ENCODE measurements around the gene LPCAT3. TPM values are rescaled to one million over a fixed set of nuclear protein-coding genes. Genes with fewer than 3 reads are reported as not detected.

LPCAT3 gene
- total RNA-seq, 1 experiment from 2014 or later, result 45.8 TPM

GRCh38 chr12:6974180-6974579, 44.1 kb downstream of the LPCAT3 start (continued):
- TF ChIP-seq YY1 (IDR thresholded peaks at IDR 0.05; ENCODE audit: extremely low read depth, insufficient replicate concordance, low read depth, low read length), result no peak

- no peak overlapping the region for H2AFZ ChIP-seq (ENCODE audit: low read depth, low read length, poor library complexity, severe bottlenecking)
- peaks cover 26 to 49% of the 10 kb centered on the region in 2 experiments for H3K4me1 ChIP-seq (ENCODE audit: control insufficient read depth in 1 of 2, insufficient read depth in 2 of 2, low read length in 2 of 2)
- H3K9me3 ChIP-seq (ENCODE audit: control insufficient read depth in 1 of 2, insufficient read depth in 1 of 2, low read depth in 1 of 2, low read length in 2 of 2), result no peaks in the 10 kb centered on the region
- H4K20me1 ChIP-seq (ENCODE audit: insufficient read depth), result peaks cover 8% of the 10 kb centered on the region; the same call in 1 of the 2 replicates
- peak overlapping the region; percentile 77 for H3K27ac ChIP-seq (ENCODE audit: low read depth, low read length)
- intact Hi-C loops (cut with micrococcal nuclease), result loop anchor here (1.0 to 5.0 kb wide), 4 partner anchors 49 to 138 kb away; partner anchors contain the start of genes C1R and LPCAT3
- DNase-seq (ENCODE audit: low read depth, low spot score) (no peak), ATAC-seq (peak; percentile 39)
- peaks cover 93% of the 10 kb centered on the region for H3K79me2 ChIP-seq (ENCODE audit: insufficient read depth, low read length)
- RAD21 ChIA-PET (ENCODE audit: low non-redundant PET in 1 of 2, low total read pairs in 2 of 2, uncharacterized antibody in 2 of 2, unreplicated experiment in 2 of 2), result no interaction called here
- TF ChIP-seq SP1 (IDR thresholded peaks at IDR 0.05; ENCODE audit: low read depth), result no peak
- TF ChIP-seq ZFX (IDR thresholded peaks at IDR 0.05), result peak; percentile 97
- BruUV-seq (replicated peaks), result TSS peak; percentile 63
- H3K4me3 ChIP-seq (replicated peaks in 1 of 2; ENCODE audit: low read depth in 1 of 2, low read length in 2 of 2), result peak overlapping the region; percentile 96 to 100
- no peaks in the 10 kb centered on the region for H3K27me3 ChIP-seq (ENCODE audit: insufficient read depth, low read length)
- CTCF ChIA-PET, result no interaction called here
- peak overlapping the region; percentile 86 for H3K4me2 ChIP-seq (ENCODE audit: low read length)
- peak overlapping the region; percentile 93 for H3K9ac ChIP-seq (ENCODE audit: low read length)
- H3K9me2 ChIP-seq (ENCODE audit: insufficient read depth), result no peaks in the 10 kb centered on the region
- POLR2A ChIA-PET, result interaction anchor here (1.4 to 2.8 kb wide), 3 partner anchors 8 to 26 kb away, joined by 3 to 13 read pairs (median 11); partner anchors contain the start of genes C12orf57 and RNU7-1
- H3K36me3 ChIP-seq (ENCODE audit: control insufficient read depth in 1 of 2, insufficient read depth in 2 of 2, low read length in 2 of 2), result peaks cover 35 to 62% of the 10 kb centered on the region in 2 experiments
Measured at GRCh38 chr12:6970096-6970527, 48.2 kb downstream of the LPCAT3 start.

- Histone ChIP-seq H3K4me1 (ENCODE audit: control insufficient read depth in 1 of 2, insufficient read depth in 2 of 2, low read length in 2 of 2) (peaks cover 31 to 63% of the 10 kb centered on the region in 2 experiments), H3K9me3 (ENCODE audit: control insufficient read depth in 1 of 2, insufficient read depth in 1 of 2, low read depth in 1 of 2, low read length in 2 of 2) (no peaks in the 10 kb centered on the region), H3K79me2 (ENCODE audit: insufficient read depth, low read length) (peaks cover 97% of the 10 kb centered on the region), H3K27ac (ENCODE audit: low read depth, low read length) (peak overlapping the region; percentile 77), H3K9ac (ENCODE audit: low read length) (peak overlapping the region; percentile 93), H3K9me2 (ENCODE audit: insufficient read depth) (no peaks in the 10 kb centered on the region), H3K4me3 (replicated peaks in 1 of 2; ENCODE audit: low read depth in 1 of 2, low read length in 2 of 2) (peak overlapping the region; percentile 96 to 100), H4K20me1 (ENCODE audit: insufficient read depth) (peaks cover 8% of the 10 kb centered on the region; the same call in 1 of the 2 replicates), H3K4me2 (ENCODE audit: low read length) (peak overlapping the region; percentile 86), H3K36me3 (ENCODE audit: control insufficient read depth in 1 of 2, insufficient read depth in 2 of 2, low read length in 2 of 2) (peaks cover 21 to 47% of the 10 kb centered on the region in 2 experiments; a peak in 2 of 4 replicates), H3K27me3 (ENCODE audit: insufficient read depth, low read length) (no peaks in the 10 kb centered on the region), H2AFZ (ENCODE audit: low read depth, low read length, poor library complexity, severe bottlenecking) (no peak overlapping the region)
- BruUV-seq (replicated peaks), result no TSS peak
- ATAC-seq, result no peak
- ChIA-PET POLR2A (interaction anchor here (2.0 to 2.8 kb wide), 2 partner anchors 22 to 25 kb away, joined by 11 to 13 read pairs; partner anchors contain the start of genes C12orf57 and RNU7-1), RAD21 (ENCODE audit: low non-redundant PET in 1 of 2, low total read pairs in 2 of 2, uncharacterized antibody in 2 of 2, unreplicated experiment in 2 of 2) (no interaction called here), CTCF (interaction anchor here (0.8 kb wide), 1 partner anchor 96 kb away, joined by 3 read pairs; no protein-coding TSS in a partner anchor)
- no peak for DNase-seq (ENCODE audit: low read depth, low spot score)
- no peak for TF ChIP-seq SP1 (IDR thresholded peaks at IDR 0.05; ENCODE audit: low read depth)
- 0 out of 2 replicates have a peak, but pooled peaks have one; percentile 4 for TF ChIP-seq POLR2AphosphoS5 (IDR thresholded peaks at IDR 0.05; ENCODE audit: low read depth, low read length)
- intact Hi-C loops (cut with micrococcal nuclease), result no loop called here
Measured at GRCh38 chr12:6968426-6968825, 49.9 kb downstream of the LPCAT3 start.

Data from HCT116 (cell line).